Parathyroid adenoma (tissue), 2 donors: ENCODE results near the gene ERN1.
A peak's percentile ranks its signal among the peaks of the same experiment; 100 is the strongest.
"Not testable (repeated sequence)": the region's sequence is repeated elsewhere in the genome, so short reads cannot be mapped to it uniquely, and the experiment has no call there.

ENCODE experiments used
- H2AFZ ChIP-seq: fragments of 300-600 bp; sonication (generic); one replicate; pipeline ENCODE4 v1.7.0; 2017; ENCODE audit warnings: antibody characterized with exemption, mild to moderate bottlenecking
- H3K27ac ChIP-seq: fragments of 300-600 bp; sonication (generic); one replicate; pipeline ENCODE4 v1.7.0; 2017
- H3K27me3 ChIP-seq: fragments of 300-600 bp; sonication (generic); one replicate; pipeline ENCODE4 v1.7.0; 2017; ENCODE audit warnings: low read length; ENCODE audit not compliant: control insufficient read depth, insufficient read depth
- H3K36me3 ChIP-seq: fragments of 300-600 bp; sonication (generic); one replicate; pipeline ENCODE4 v1.7.0; 2017; ENCODE audit warnings: low read length; ENCODE audit not compliant: control insufficient read depth, insufficient read depth
- H3K4me1 ChIP-seq: fragments of 300-600 bp; sonication (generic); one replicate; pipeline ENCODE4 v1.7.0; 2017; ENCODE audit warnings: control low read depth
- H3K4me2 ChIP-seq: fragments of 300-600 bp; sonication (generic); one replicate; pipeline ENCODE4 v1.7.0; 2017; ENCODE audit warnings: low read length
- H3K4me3 ChIP-seq: fragments of 300-600 bp; sonication (generic); one replicate; pipeline ENCODE4 v1.7.0; 2017; ENCODE audit warnings: low read depth, low read length
- H3K79me2 ChIP-seq: fragments of 300-600 bp; sonication (generic); one replicate; pipeline ENCODE4 v1.7.0; 2017; ENCODE audit warnings: control low read depth
- H3K9ac ChIP-seq: fragments of 300-600 bp; sonication (generic); one replicate; pipeline ENCODE4 v1.7.0; 2017; ENCODE audit warnings: mild to moderate bottlenecking
- H3K9me3 ChIP-seq: fragments of 300-600 bp; sonication (generic); one replicate; pipeline ENCODE4 v1.7.0; 2017; ENCODE audit warnings: low read length; ENCODE audit not compliant: control insufficient read depth
- TF ChIP-seq, protein P1 (sequence below): fragments of 300-600 bp; sonication (generic); IDR thresholded peaks from one replicate; pipeline ENCODE4 v1.7.0; 2017; ENCODE audit warnings: antibody characterized with exemption, mild to moderate bottlenecking
- donor health status: primary hyperparathyroidism.

The ERN1 gene

DNA sequence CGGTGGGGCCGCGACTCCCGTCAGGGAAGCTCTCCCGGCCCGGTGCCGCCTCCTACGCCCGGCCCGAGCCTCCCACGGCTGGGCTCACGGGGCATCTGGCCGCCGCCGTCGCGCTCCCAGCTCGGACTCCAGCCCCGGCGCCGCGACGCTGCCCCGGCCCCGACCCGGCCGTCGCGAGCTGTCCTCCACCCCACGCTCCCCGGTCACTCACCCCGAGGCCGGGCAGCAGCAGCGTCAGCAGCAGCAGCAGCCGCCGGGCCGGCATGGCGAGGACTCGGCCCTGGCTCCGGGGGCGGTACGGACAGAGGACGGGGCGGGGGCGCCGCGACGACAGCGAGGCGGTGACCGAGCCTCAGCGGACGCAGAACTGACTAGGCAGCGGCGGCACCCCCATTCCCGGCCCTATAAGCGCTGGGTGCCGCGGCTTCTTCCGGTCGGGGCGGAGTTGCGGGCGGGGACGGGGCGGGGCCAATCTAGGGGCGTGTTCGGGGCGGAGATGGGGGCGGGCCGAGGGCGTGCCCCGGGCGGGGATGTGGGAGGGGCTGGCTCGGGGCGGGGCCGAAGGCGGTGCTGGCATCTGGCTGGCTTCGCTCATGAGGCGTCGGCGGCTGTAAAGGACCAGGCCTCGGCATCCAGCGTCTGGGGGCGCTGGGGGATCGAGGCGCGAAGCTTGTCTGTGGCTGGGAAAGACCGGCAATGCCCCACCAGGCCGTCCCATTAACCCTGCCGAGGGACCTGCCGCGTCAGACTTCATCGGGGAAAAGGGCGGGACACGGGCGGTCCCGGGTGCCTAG is at the start of gene ERN1:
ERN1 (minus strand) TSS at position 380 of the 794 bp plus-strand sequence; CDS start at position 265, 115 bp downstream.
- H3K79me2 ChIP-seq: peaks cover 6% of the 10 kb centered on the region
- H3K27me3 ChIP-seq: no peaks in the 10 kb centered on the region
- peak within 1 kb of the TSS; percentile 79 for H3K4me2 ChIP-seq
- H3K4me3 ChIP-seq: peak within 1 kb of the TSS; percentile 51
- peak within 1 kb of the TSS; percentile 38 for H3K9ac ChIP-seq
- H3K4me1 ChIP-seq: peaks cover 9% of the 10 kb centered on the region
- no peaks in the 10 kb centered on the region for H3K36me3 ChIP-seq
- H2AFZ ChIP-seq: peak within 1 kb of the TSS; percentile 98
- H3K27ac ChIP-seq: peak within 1 kb of the TSS; percentile 64
- no peaks in the 10 kb centered on the region for H3K9me3 ChIP-seq
- TF ChIP-seq, protein P1, sequence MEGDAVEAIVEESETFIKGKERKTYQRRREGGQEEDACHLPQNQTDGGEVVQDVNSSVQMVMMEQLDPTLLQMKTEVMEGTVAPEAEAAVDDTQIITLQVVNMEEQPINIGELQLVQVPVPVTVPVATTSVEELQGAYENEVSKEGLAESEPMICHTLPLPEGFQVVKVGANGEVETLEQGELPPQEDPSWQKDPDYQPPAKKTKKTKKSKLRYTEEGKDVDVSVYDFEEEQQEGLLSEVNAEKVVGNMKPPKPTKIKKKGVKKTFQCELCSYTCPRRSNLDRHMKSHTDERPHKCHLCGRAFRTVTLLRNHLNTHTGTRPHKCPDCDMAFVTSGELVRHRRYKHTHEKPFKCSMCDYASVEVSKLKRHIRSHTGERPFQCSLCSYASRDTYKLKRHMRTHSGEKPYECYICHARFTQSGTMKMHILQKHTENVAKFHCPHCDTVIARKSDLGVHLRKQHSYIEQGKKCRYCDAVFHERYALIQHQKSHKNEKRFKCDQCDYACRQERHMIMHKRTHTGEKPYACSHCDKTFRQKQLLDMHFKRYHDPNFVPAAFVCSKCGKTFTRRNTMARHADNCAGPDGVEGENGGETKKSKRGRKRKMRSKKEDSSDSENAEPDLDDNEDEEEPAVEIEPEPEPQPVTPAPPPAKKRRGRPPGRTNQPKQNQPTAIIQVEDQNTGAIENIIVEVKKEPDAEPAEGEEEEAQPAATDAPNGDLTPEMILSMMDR: no peak

DNA sequence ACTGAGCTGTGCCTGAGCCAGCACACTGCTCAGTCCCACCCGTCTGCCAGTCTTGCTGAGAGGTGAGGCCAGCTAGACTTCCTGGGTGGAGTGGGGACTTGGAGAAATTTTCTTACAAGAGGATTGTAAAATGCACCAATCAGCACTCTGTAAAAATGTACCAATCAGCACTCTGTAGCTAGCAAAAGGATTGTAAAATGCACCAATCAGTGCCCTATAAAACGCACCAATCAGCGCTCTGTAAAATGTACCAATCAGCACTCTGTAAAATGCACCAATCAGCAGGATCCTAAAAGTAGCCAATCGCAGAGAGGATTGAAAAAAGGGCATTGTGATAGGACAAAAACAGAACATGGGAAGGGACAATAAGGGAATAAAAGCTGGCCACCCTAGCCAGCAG is 49.1 kb upstream of the ERN1 start:
- H2AFZ ChIP-seq, H3K4me3 ChIP-seq, H3K9me3 ChIP-seq, H3K9ac ChIP-seq, H3K4me2 ChIP-seq, H3K27ac ChIP-seq, H3K36me3 ChIP-seq, H3K27me3 ChIP-seq: not testable (repeated sequence)
- Histone ChIP-seq H3K79me2 (peaks cover 13% of the 10 kb centered on the region), H3K4me1 (peaks cover 17% of the 10 kb centered on the region)

DNA sequence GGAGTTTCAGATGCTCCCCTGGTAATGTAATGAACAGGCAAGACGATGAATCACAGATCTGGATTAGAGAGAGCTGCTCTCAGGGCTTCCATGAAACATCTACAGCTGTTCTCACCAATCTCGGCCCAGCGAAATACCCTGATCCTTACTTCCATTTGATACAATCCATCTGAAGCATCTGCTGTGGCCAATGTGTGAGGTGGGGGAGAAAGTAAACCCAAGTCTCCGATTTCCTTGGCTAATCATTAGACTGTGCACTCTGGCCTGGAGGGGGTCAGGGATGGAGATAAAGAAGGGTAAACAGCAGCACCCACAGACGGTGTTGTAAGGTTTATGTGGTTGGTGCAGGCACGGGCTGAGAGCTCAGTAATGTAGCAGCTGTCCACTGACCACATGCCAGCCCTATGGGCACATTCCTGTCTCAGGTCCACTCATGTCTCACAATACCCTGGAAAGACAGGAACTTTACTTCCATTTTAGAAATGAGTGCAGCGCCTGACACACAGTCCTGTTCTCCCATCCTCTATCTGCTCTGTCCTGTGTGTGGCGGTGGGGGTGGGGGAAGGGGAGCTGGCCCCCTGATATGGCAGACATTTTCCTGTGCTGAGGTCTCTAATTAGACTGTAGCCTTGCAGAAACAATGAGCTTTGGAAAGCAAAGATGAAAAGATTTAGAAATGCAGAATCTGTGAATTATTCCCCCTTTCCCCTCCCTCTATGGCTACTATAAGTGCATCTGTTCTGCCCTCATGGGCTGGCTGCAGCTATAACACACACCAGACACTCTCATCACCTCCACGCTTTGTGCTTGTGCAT is 48.3 kb upstream of the ERN1 start:
- H3K9ac ChIP-seq: no peak overlapping the region
- H3K4me3 ChIP-seq: no peak overlapping the region
- peaks cover 17% of the 10 kb centered on the region for H3K4me1 ChIP-seq
- no peak overlapping the region for H2AFZ ChIP-seq
- H3K79me2 ChIP-seq: peaks cover 13% of the 10 kb centered on the region
- H3K36me3 ChIP-seq: no peaks in the 10 kb centered on the region
- H3K27ac ChIP-seq: peak overlapping the region; percentile 50
- no peaks in the 10 kb centered on the region for H3K9me3 ChIP-seq
- no peak overlapping the region for H3K4me2 ChIP-seq
- TF ChIP-seq, protein P1: no peak
- no peaks in the 10 kb centered on the region for H3K27me3 ChIP-seq

DNA sequence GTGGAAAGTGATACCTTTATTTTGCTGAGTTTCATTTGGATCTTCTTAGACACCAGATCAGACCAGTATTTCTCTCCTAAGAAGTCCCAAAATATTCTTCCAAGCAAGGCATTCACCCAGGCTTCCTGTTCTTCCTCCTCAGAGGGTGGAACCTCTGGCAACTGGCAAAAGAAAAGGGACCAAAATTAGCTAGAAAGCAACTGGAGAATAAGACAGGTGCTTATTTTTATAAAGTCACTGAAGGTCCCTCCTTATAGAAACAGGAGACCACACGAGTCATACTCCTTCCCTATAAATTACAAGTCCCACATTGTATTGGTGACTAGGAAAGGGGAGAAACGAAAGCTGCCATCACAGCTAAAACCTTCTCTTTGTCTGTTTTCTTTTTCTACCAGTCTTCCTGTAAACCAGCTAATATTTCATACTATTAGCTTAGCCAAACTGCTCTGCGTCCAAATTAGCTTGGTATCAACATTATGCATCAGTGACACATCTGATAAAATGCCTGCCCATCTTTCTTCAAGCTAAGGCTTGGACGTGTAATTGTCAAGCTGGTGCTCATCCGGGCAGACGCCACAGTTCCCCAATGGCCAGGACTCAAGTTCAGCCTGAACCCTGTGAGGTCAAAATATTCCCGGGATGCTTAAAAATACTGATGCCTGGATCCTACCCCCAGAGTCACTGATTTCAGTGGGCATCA is 47.5 kb upstream of the ERN1 start:
- H3K9ac ChIP-seq: no peak overlapping the region

More for the DNA sequence above, 47.5 kb upstream of the ERN1 start:
- Histone ChIP-seq H3K27me3 (no peaks in the 10 kb centered on the region), H3K79me2 (peaks cover 13% of the 10 kb centered on the region), H3K4me1 (peaks cover 17% of the 10 kb centered on the region), H3K36me3 (no peaks in the 10 kb centered on the region), H3K27ac (peak overlapping the region; percentile 50), H2AFZ (no peak overlapping the region), H3K4me3 (no peak overlapping the region), H3K4me2 (peak overlapping the region; percentile 29), H3K9me3 (no peaks in the 10 kb centered on the region)
- TF ChIP-seq, protein P1: no peak
